Activated naive CD8-positive, alpha-beta T cell treated with anti-CD3 and anti-CD28 coated beads, Interleukin-2, amount 50 U/mL, for 24 hours (primary cell): Measurements from ENCODE around the gene MRC2.
A peak's percentile ranks its signal among the peaks of the same experiment; 100 is the strongest.
"Not testable (repeated sequence)": the region's sequence is repeated elsewhere in the genome, so short reads cannot be mapped to it uniquely, and the experiment has no call there.

Source experiments
- ATAC-seq: fragments of 150-1000 bp; cut with Tn5 transposase; one replicate; pipeline ENCODE4 v1.10.0; 2021
- DNase-seq: peaks from one replicate; pipeline ENCODE4 v3.0.0; 2021
- H3K27ac Mint-ChIP-seq: one replicate; pipeline ENCODE4 v1.8.0; 2021; ENCODE audit warnings: mild to moderate bottlenecking, mixed read lengths
- H3K27me3 Mint-ChIP-seq: one replicate; pipeline ENCODE4 v1.8.0; 2021; ENCODE audit warnings: mixed read lengths
- H3K36me3 Mint-ChIP-seq: one replicate; pipeline ENCODE4 v1.8.0; 2021; ENCODE audit warnings: low read depth, mixed read lengths
- H3K4me1 Mint-ChIP-seq: one replicate; pipeline ENCODE4 v1.8.0; 2021; ENCODE audit warnings: mixed read lengths
- H3K4me3 Mint-ChIP-seq: one replicate; pipeline ENCODE4 v1.8.0; 2021; ENCODE audit warnings: mild to moderate bottlenecking, moderate library complexity, mixed read lengths
- H3K9me3 Mint-ChIP-seq: one replicate; pipeline ENCODE4 v1.8.0; 2021; ENCODE audit warnings: mixed read lengths

The MRC2 gene

DNA sequence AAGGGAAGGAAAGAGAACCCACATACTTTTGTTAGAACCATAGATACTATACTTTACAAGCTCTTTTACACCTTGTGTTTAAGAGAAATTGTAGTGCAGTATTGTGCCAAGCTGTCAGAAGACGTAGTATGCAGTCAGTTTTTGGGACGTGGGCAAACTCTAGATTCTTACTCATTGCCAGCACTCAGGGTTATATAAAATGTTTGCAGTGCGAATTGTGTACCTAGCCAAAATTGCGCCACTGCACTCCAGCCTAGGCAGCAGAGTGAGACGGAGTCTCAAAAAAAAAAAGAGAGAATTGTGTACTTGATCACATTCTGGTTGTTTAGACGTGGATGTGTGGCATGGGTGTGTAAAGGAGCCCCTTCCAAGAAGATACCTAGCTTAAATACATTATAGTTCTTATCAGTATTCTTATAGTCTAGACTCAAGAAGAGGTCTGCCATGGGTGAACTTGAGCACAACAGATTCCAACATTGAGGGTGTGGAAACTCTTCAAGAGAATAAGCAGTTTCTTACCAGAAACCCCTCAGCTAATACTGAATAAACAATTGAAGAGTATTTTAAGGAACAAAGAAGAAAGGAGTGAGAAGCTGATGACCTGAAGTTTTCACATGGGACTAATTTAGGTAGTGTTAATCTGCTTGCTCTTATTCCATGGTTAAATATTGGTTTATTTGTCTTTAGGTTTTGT lies 27.4 kb upstream of the MRC2 start:
- Mint-ChIP-seq H3K4me3 (no peak overlapping the region), H3K4me1 (no peaks in the 10 kb centered on the region), H3K27ac (no peak overlapping the region), H3K36me3 (peaks cover 41% of the 10 kb centered on the region), H3K27me3 (no peaks in the 10 kb centered on the region), H3K9me3 (no peaks in the 10 kb centered on the region)
- ATAC-seq (no peak), DNase-seq (no peak)

DNA sequence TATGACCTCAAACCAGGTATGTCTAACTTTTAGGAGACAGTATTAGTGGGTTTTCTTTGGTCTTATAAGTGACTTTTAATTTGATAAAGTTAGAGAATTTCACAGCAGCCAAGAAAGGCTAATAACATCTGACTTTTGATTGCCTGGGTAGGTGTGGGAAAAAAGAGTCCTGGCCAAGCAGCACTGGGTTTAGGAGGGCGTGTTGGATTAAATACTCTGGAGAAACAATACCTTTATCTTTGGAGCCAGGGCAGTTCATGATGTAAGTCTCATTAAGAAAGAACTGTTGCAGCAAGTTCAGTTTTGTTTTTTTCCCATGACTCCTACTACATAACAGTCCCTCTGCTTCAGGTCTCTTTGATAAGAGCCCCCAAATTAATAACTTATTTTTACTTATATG lies 26.7 kb upstream of the MRC2 start:
- Mint-ChIP-seq H3K4me3 (no peak overlapping the region), H3K4me1 (no peaks in the 10 kb centered on the region), H3K9me3 (no peaks in the 10 kb centered on the region), H3K27me3 (no peaks in the 10 kb centered on the region), H3K27ac (no peak overlapping the region), H3K36me3 (peaks cover 36% of the 10 kb centered on the region)
- no peak for ATAC-seq
- DNase-seq, result no peak

DNA sequence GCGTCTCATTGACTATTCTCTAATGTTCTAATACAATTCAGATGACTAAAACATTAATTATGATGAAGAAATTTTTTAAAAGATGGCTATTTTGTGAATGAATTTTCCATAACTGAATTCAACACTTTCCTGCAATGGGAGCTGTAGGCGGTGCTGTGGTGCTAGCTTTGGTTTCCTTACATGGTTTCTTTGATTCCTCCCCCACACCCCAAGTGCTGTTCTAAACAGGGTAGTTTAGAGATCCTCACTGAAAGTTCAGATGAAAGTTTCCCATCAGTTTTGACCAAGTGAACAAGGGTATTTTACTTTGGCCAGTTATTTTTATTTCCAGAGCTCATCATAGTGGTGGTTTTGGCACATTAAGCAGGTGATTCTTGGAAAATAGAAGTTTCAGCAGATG lies 26.0 kb upstream of the MRC2 start:
- Mint-ChIP-seq H3K36me3 (peaks cover 36% of the 10 kb centered on the region), H3K4me1 (no peaks in the 10 kb centered on the region), H3K9me3 (no peaks in the 10 kb centered on the region), H3K4me3 (no peak overlapping the region), H3K27me3 (no peaks in the 10 kb centered on the region), H3K27ac (no peak overlapping the region)
- ATAC-seq (no peak), DNase-seq (no peak)

DNA sequence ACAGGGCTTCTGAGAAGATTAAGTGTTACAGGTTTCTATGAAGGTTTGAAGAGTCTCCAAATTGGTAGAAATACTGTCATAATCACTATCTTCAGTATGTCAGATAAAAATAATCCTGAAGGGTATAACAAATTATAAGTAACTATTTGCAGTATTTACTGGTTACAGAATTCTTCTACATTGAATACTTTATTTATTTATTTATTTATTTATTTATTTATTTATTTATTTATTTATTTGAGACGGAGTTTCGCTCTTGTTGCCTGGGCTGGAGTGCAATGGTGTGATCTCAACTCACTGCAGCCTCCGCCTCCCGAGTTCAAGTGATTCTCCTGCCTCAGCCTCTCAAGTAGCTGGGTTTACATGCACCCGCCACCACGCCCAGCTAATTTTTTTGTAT lies 23.7 kb upstream of the MRC2 start:
- not testable (repeated sequence) for H3K4me3 Mint-ChIP-seq, ATAC-seq, DNase-seq, H3K9me3 Mint-ChIP-seq, H3K27me3 Mint-ChIP-seq, H3K4me1 Mint-ChIP-seq, H3K27ac Mint-ChIP-seq
- H3K36me3 Mint-ChIP-seq, result peaks cover 32% of the 10 kb centered on the region

DNA sequence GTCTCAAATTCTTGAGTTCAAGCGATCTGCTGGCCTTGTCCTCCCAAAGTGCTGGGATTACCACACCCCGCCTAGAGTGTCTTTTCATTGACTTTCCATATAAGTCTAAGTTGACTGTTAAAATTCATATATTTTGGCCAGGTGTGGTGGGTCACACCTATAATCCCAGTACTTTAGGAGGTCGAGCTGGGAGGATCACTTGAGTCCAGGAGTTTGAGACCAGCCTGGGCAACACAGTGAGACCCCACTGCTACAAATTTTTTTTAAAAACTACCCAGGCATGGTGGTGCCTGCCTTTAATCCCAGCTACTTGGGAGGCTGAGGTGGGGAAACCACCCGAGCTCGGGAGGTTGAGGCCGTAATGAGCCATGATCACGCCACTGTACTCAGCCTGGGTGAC lies 21.9 kb upstream of the MRC2 start:
- DNase-seq (no peak), ATAC-seq (no peak)
- Mint-ChIP-seq H3K27ac (no peak overlapping the region), H3K36me3 (peaks cover 29% of the 10 kb centered on the region), H3K4me3 (no peak overlapping the region), H3K4me1 (peaks cover 1% of the 10 kb centered on the region), H3K27me3 (no peaks in the 10 kb centered on the region), H3K9me3 (no peaks in the 10 kb centered on the region)

DNA sequence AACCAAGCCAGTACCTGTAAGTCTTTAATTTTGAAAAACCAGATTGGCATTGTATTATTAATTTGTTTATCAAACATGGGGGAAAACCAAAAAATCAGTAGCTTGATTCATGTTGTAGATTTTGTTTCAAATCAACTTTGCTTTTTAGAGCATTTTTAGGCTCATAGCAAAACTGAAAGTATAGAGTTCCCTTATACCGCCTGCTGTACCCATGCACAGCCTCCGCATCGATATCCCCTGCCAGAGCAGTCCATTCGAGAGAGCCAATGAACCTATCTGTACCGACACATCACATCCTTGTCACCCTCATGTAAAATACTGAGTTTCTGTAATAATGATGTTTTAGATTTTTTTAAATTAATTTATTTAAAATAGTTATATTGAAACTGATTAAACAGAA lies 16.2 kb upstream of the MRC2 start:
- H3K27ac Mint-ChIP-seq, result no peak overlapping the region
- peaks cover 7% of the 10 kb centered on the region for H3K4me1 Mint-ChIP-seq
- H3K36me3 Mint-ChIP-seq, result peaks cover 41% of the 10 kb centered on the region
- no peaks in the 10 kb centered on the region for H3K27me3 Mint-ChIP-seq
- H3K9me3 Mint-ChIP-seq, result no peaks in the 10 kb centered on the region
- peak; percentile 52 for ATAC-seq
- no peak overlapping the region for H3K4me3 Mint-ChIP-seq
- DNase-seq, result no peak

DNA sequence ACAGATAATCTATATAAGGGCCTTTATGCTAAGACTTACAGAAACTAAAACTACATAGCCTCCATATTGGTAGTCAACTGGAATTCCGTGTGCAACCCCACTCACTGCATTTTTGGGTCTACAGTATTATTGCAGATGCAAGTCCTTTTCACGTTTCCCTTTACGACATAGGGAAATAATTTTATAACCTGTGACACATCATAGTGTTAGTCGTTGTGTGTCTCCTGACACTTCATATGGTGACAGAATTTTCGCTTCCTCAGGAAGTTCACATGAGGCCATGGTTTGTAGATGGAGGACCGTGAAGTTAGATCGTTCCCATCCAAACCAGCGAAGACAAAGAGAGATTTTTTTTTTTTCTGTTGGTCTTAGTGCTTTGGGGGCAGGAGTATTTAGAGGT lies 15.7 kb upstream of the MRC2 start:
- DNase-seq (no peak), ATAC-seq (no peak)
- Mint-ChIP-seq H3K9me3 (no peaks in the 10 kb centered on the region), H3K36me3 (peaks cover 40% of the 10 kb centered on the region), H3K27ac (peak overlapping the region; percentile 52), H3K27me3 (no peaks in the 10 kb centered on the region), H3K4me3 (no peak overlapping the region), H3K4me1 (peaks cover 7% of the 10 kb centered on the region)

DNA sequence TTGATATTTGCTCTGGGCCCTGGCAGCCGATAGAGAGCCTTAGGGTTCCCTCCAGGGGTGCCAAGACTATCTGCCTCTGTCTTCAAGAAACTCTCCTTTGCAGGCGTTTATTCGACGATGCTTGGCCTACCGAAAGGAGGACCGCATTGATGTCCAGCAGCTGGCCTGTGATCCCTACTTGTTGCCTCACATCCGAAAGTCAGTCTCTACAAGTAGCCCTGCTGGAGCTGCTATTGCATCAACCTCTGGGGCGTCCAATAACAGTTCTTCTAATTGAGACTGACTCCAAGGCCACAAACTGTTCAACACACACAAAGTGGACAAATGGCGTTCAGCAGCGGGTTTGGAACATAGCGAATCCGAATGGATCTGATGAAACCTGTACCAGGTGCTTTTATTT lies 15.2 kb upstream of the MRC2 start:
- not testable (repeated sequence) for H3K27me3 Mint-ChIP-seq, ATAC-seq, H3K4me1 Mint-ChIP-seq, DNase-seq, H3K4me3 Mint-ChIP-seq, H3K9me3 Mint-ChIP-seq
- peak overlapping the region; percentile 52 for H3K27ac Mint-ChIP-seq
- peaks cover 37% of the 10 kb centered on the region for H3K36me3 Mint-ChIP-seq

DNA sequence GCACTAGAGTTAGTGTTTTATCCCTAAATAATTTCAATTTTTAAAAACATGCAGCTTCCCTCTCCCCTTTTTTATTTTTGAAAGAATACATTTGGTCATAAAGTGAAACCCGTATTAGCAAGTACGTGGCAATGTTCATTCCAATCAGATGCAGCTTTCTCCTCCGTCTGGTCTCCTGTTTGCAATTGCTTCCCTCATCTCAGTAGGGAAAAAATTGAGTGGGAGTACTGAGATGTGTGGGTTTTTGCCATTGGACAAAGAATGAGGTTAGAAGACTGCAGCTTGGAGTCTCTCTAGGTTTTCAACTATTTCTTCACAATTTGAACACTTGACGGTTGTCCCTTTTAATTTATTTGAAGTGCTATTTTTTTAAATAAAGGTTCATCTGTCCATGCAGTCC lies 14.4 kb upstream of the MRC2 start:
- ATAC-seq, H3K27me3 Mint-ChIP-seq, H3K4me1 Mint-ChIP-seq, H3K27ac Mint-ChIP-seq, DNase-seq, H3K4me3 Mint-ChIP-seq, H3K9me3 Mint-ChIP-seq: not testable (repeated sequence)
- peaks cover 33% of the 10 kb centered on the region for H3K36me3 Mint-ChIP-seq

DNA sequence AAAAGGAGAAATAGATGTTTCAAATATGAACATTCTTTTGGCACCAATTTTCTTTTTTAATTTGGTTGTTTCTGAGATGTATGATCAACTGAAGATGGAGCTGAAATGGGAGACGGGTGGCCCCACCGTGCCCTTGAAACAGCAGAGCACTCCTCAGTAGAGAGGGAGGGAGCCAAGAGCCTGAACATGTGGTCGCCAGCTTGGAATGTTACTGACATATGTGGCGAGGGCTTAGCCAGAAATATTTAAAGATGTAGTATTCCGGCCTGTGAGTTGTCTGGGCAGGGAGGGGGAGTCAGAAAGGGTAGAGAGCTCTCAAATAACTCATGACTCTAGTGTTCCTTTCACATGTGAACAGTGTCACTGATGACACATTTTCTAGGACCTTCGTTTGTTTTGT lies 13.3 kb upstream of the MRC2 start:
- ATAC-seq, result no peak
- no peak overlapping the region for H3K4me3 Mint-ChIP-seq
- peaks cover 31% of the 10 kb centered on the region for H3K36me3 Mint-ChIP-seq
- no peak for DNase-seq
- H3K9me3 Mint-ChIP-seq, result no peaks in the 10 kb centered on the region
- H3K27ac Mint-ChIP-seq, result no peak overlapping the region
- peaks cover 7% of the 10 kb centered on the region for H3K4me1 Mint-ChIP-seq
- H3K27me3 Mint-ChIP-seq, result no peaks in the 10 kb centered on the region

DNA sequence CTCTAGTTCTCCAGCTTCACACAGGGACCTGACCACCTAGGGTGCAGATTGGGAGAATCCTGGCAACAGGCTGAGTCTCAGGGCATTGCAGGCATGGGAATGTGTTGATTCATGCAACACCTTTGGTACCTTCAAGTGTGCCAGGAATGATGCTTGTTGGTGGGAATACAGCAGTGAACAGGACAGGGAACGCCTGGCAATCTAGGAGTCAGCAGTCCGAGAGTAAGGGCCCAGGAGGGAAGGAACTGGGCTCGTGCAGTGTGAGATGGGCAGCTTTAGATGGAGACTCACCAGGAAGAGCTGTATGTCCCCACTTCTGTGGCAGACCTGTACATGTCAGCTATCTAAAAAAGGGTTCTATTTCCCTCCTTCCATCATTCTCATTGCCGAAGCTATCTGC lies 12.0 kb upstream of the MRC2 start:
- H3K36me3 Mint-ChIP-seq, result peaks cover 24% of the 10 kb centered on the region

DNA sequence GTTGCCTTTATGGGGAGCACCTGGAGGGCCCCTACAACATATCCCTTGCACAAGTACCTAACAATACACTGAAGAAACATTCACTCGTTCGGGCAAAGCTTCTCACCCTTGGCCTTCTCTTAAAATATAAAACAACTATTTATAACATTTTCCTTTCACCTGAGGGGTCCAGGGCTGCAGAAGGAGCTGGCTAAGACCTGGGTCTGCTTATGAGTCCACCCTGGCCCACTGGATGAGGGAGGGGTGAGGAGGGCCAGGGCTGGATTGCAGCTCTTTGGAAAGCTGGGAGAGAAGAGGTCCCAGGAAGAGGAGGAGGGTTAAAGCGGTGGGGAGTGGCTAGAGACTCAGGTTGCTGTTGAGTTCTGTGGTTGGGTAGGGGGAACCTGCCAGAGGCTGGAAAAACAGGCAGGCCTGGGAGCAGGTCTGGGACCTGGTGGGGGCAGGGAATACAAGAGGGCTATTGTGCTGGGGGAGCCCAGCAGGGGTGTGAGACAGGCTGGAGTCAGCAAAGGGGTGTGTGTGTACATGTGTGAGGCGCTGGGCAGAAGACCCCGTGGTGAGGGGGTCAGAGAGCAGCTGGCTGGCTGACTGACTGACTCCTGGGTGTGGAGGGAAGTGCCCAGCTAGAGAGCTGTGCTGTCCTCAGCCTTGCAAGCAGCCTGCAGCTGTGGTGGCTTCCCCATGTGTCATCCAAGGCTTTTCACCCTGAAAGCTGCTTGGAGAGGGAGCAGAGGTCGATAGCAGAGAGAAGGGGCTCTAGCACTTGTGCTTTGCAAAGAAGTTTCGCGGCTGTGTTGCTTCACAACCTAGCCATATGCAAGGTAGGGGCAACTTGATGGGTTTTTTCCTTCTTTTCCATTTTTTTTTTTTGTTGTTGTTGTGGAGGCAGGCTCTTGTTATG lies 10.2 kb upstream of the MRC2 start:
- Mint-ChIP-seq H3K27ac (no peak overlapping the region), H3K36me3 (peaks cover 11% of the 10 kb centered on the region), H3K9me3 (no peaks in the 10 kb centered on the region), H3K4me1 (no peaks in the 10 kb centered on the region), H3K27me3 (no peaks in the 10 kb centered on the region), H3K4me3 (no peak overlapping the region)
- no peak for DNase-seq
- ATAC-seq, result no peak

More for the DNA sequence above, 12.0 kb upstream of the MRC2 start:
- Mint-ChIP-seq H3K27ac (no peak overlapping the region), H3K9me3 (no peaks in the 10 kb centered on the region), H3K27me3 (no peaks in the 10 kb centered on the region), H3K4me1 (peaks cover 7% of the 10 kb centered on the region), H3K4me3 (no peak overlapping the region)
- DNase-seq (no peak), ATAC-seq (no peak)

DNA sequence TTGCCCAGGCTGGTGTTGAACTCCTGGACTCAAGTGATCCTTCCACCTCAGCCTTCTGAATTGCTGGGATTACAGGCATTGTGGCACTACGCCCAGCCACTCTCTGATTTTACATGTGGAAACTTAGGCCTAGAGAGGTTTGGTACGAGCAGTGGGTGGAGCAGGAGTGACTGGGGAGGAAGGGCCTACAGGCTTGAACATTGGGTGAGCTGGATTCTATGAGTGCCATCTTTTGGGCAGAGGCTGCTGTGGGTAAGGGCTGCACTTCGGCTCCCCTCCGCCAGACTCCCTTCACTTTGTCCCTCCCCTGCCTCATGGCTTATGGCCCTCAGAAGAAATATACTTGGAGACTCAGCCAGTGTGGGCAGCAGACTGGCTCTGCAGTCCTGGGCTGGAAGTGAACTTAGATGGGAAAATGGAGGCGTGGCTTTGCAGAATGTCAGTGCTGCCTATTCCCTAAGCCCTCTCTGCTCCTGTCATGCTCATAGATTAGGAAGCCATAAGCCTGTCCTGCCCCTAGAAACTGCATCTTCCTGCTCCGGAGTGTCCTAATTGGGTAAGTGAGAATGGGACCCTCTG lies 9.5 kb upstream of the MRC2 start:
- ATAC-seq (no peak), DNase-seq (no peak)
- H3K36me3 Mint-ChIP-seq, result peaks cover 12% of the 10 kb centered on the region
- no peak overlapping the region for H3K27ac Mint-ChIP-seq
- H3K27me3 Mint-ChIP-seq, result no peaks in the 10 kb centered on the region
- no peaks in the 10 kb centered on the region for H3K9me3 Mint-ChIP-seq
- H3K4me1 Mint-ChIP-seq, result no peaks in the 10 kb centered on the region
- no peak overlapping the region for H3K4me3 Mint-ChIP-seq

DNA sequence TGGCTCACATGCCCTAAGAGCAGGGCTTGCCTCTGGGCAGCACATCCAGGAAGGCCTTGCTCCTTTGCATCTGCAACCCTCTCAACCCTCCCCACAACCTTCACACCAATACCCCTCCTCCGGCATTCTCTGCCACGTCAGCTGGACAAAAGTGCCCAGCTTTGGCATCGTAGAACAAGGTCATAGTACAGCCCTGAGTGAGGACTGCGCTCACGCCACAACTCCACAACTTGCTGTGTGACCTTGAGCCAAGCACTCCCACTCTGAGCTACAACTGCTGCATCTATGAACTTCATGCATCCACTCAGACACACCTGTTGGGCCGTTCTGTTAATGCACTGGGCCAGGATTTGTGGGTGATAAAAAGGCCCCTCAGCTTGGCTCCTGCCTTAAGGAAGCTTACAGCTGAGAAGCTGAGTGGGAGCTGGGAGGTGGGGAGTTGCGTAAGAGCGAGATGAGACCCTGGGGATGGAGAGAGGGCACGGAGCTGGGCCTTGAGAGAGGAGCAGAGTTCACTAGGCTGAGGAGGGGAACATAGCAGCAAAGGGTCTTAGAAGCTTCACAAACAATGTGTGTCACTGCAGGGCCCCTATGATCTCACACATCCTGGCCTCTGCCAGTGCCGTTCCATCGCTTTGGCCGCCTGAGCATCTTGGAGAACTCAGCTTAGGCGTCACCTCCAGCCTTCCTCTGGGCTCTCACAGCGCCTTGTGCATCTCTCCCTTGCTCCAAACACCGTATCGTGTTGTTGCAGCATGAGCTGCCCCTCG lies 8.6 kb upstream of the MRC2 start:
- Mint-ChIP-seq H3K4me1 (no peaks in the 10 kb centered on the region), H3K36me3 (peaks cover 12% of the 10 kb centered on the region), H3K27me3 (no peaks in the 10 kb centered on the region), H3K9me3 (no peaks in the 10 kb centered on the region), H3K27ac (no peak overlapping the region), H3K4me3 (no peak overlapping the region)
- no peak for DNase-seq
- ATAC-seq, result no peak
